ENCODE measurements around the gene SRSF3. TPM values are rescaled to one million over a fixed set of nuclear protein-coding genes. Genes with fewer than 3 reads are reported as not detected.
"Not testable (repeated sequence)": the region's sequence is repeated elsewhere in the genome, so short reads cannot be mapped to it uniquely, and the experiment has no call there.

The SRSF3 gene
- total RNA-seq, 1 donor from 2014 or later: 216 TPM

GRCh38 chr6:36650848-36651478, 56.8 kb downstream of the SRSF3 start:
- ATAC-seq: peak; percentile 20

GRCh38 chr6:36651659-36652379, 57.7 kb downstream of the SRSF3 start:
- ATAC-seq: no peak

DNA sequence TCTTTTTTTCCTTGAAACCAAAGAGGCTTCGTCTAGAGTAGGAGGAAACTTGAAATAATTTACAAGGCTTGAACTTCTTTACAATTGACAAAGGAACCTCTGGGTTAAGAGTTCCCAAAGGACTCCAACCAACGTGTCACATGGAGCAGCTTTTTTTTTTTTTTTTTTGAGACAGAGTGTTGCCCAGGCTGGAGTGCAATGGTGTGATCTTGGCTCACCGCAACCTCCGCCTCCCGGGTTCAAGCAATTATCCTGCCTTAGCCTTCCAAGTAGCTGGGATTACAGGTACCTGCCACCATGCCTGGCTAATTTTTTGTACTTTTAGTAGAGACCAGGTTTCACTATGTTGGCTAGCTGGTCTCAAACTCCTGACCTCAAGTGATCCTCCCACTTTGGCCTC, 60.3 kb downstream of the SRSF3 start:
- not testable (repeated sequence) for ATAC-seq

Other genes with a start within 250 kb of the SRSF3 start
- 2.1 TPM for gene ETV7, start 206.7 kb upstream of the SRSF3 start, total RNA-seq
- gene PXT1, start 151.5 kb upstream of the SRSF3 start, total RNA-seq: not detected
- gene KCTD20, start 151.4 kb upstream of the SRSF3 start, total RNA-seq: 23.1 TPM
- gene STK38, start 46.9 kb upstream of the SRSF3 start, total RNA-seq: 26.1 TPM
- 145 TPM for gene CDKN1A, start 84.4 kb downstream of the SRSF3 start, total RNA-seq
- gene RAB44, start 103.5 kb downstream of the SRSF3 start, total RNA-seq: 0.36 TPM
- 1.00 TPM for gene CPNE5, start 245.1 kb downstream of the SRSF3 start, total RNA-seq

Data from esophagus mucosa (tissue), 1 donor.